HepG2 (cell line): ENCODE results near the gene ANKS4B. TPM values are rescaled to one million over a fixed set of nuclear protein-coding genes. Genes with fewer than 3 reads are reported as not detected.

Experiments used
- BORCS8-MEF2B ChIP-seq: sonication (generic); formaldehyde crosslinking; IDR thresholded peaks from 2 replicates; pipeline ENCODE4 v1.8.0; 2022; ENCODE audit warnings: mild to moderate bottlenecking, missing genetic modification reagents
- CREB3 ChIP-seq: sonication (generic); formaldehyde crosslinking; IDR thresholded peaks from 2 replicates; pipeline ENCODE4 v1.5.0; 2020; ENCODE audit warnings: missing genetic modification reagents
- FOXA3 ChIP-seq: IDR thresholded peaks from 2 replicates; pipeline ENCODE4 v1.6.1; 2016; ENCODE audit warnings: missing genetic modification reagents, missing compliant biosample characterization
- GPBP1L1 ChIP-seq: sonication (generic); formaldehyde crosslinking; IDR thresholded peaks from 2 replicates; pipeline ENCODE4 v1.5.0; 2020; ENCODE audit warnings: mild to moderate bottlenecking, missing genetic modification reagents
- GPN1 ChIP-seq: sonication (generic); formaldehyde crosslinking; IDR thresholded peaks from 2 replicates; pipeline ENCODE4 v1.5.1; 2020; ENCODE audit warnings: missing genetic modification reagents, borderline replicate concordance
- HOXA5 ChIP-seq: sonication (generic); formaldehyde crosslinking; IDR thresholded peaks from 2 replicates; pipeline ENCODE4 v1.4.0; 2020; ENCODE audit warnings: missing genetic modification reagents
- KAT2B ChIP-seq: fragments of 150-350 bp; IDR thresholded peaks from 2 replicates; pipeline ENCODE4 v1.6.1; 2014; ENCODE audit warnings: low read depth, low read length, borderline replicate concordance
- MBD4 ChIP-seq: IDR thresholded peaks from 2 replicates; pipeline ENCODE4 v1.6.1; 2012; ENCODE audit warnings: low read length, inconsistent platforms, borderline replicate concordance
- MXD4 ChIP-seq: IDR thresholded peaks from 2 replicates; pipeline ENCODE4 v1.6.1; 2016; ENCODE audit warnings: mild to moderate bottlenecking, missing biosample characterization, missing genetic modification reagents
- NFE2L2 ChIP-seq: fragments of 150-350 bp; IDR thresholded peaks from 2 replicates; pipeline ENCODE4 v1.6.1; 2014; ENCODE audit warnings: low read length
- PHB2 ChIP-seq: fragments of 450-650 bp; IDR thresholded peaks from 2 replicates; pipeline ENCODE4 v1.6.1; 2018; ENCODE audit not compliant: partially characterized antibody
- PITX1 ChIP-seq: sonication (generic); formaldehyde crosslinking; IDR thresholded peaks from 2 replicates; pipeline ENCODE4 v1.5.1; 2020; ENCODE audit warnings: mild to moderate bottlenecking, missing genetic modification reagents
- RARA ChIP-seq: IDR thresholded peaks from 2 replicates; pipeline ENCODE4 v1.6.1; 2016; ENCODE audit warnings: missing genetic modification reagents, missing compliant biosample characterization
- SALL1 ChIP-seq: sonication (generic); formaldehyde crosslinking; IDR thresholded peaks from 2 replicates; pipeline ENCODE4 v1.8.0; 2022; ENCODE audit warnings: mild to moderate bottlenecking, missing genetic modification reagents
- SIX4 ChIP-seq: sonication (generic); formaldehyde crosslinking; IDR thresholded peaks from 2 replicates; pipeline ENCODE4 v1.4.0; 2020; ENCODE audit warnings: missing genetic modification reagents
- YEATS4 ChIP-seq: sonication (generic); formaldehyde crosslinking; IDR thresholded peaks from 2 replicates; pipeline ENCODE4 v1.4.0; 2020; ENCODE audit warnings: missing genetic modification reagents, borderline replicate concordance
- ZFP82 ChIP-seq: sonication (generic); formaldehyde crosslinking; IDR thresholded peaks from 2 replicates; pipeline ENCODE4 v1.5.1; 2020; ENCODE audit warnings: mild to moderate bottlenecking, missing genetic modification reagents, borderline replicate concordance
- ZFP91 ChIP-seq: sonication (generic); formaldehyde crosslinking; IDR thresholded peaks from 2 replicates; pipeline ENCODE4 v1.9.0; 2022; ENCODE audit warnings: missing genetic modification reagents, mild to moderate bottlenecking, borderline replicate concordance
- ZNF101 ChIP-seq: sonication (generic); formaldehyde crosslinking; IDR thresholded peaks from 2 replicates; pipeline ENCODE4 v1.4.0; 2020; ENCODE audit warnings: mild to moderate bottlenecking, low read depth, missing genetic modification reagents, borderline replicate concordance
- ZNF275 ChIP-seq: sonication (generic); formaldehyde crosslinking; IDR thresholded peaks from 2 replicates; pipeline ENCODE4 v1.8.0; 2022; ENCODE audit warnings: missing genetic modification reagents, mild to moderate bottlenecking, inconsistent platforms, borderline replicate concordance
- ZNF333 ChIP-seq: sonication (generic); formaldehyde crosslinking; IDR thresholded peaks from 2 replicates; pipeline ENCODE4 v1.4.0; 2020; ENCODE audit warnings: mild to moderate bottlenecking, missing genetic modification reagents, borderline replicate concordance
- ZNF513 ChIP-seq: sonication (generic); formaldehyde crosslinking; conservative IDR thresholded peaks from 2 replicates; pipeline ENCODE4 v1.5.0; 2020; ENCODE audit warnings: missing genetic modification reagents
- ZNF563 ChIP-seq: sonication (generic); formaldehyde crosslinking; IDR thresholded peaks from 2 replicates; pipeline ENCODE4 v1.8.0; 2022; ENCODE audit warnings: mild to moderate bottlenecking, moderate library complexity, missing genetic modification reagents
- ZSCAN29 ChIP-seq: sonication (generic); formaldehyde crosslinking; conservative IDR thresholded peaks from 2 replicates; pipeline ENCODE4 v1.4.0; 2020; ENCODE audit warnings: mild to moderate bottlenecking, missing genetic modification reagents
- polyA plus RNA-seq, 8 experiments: library from polyadenylated mRNA; depleted of rRNA in 3 of 8; stranded (reverse) in 7 of 8; unstranded in 1 of 8; fragments of >200 nt; fragmentation: Illumina TruSeq in 4 of 8; extraction: Trizol in 4 of 8; gene quantifications; 2 replicates each; pipeline versions ENCODE4 v1.2.1 to v1.2.3, GENCODE V29; 2011 to 2016; ENCODE audit warnings: low read depth in 4 of 8, missing spikeins in 1 of 8, mixed read lengths in 1 of 8; ENCODE audit not compliant: insufficient read depth in 1 of 8
- total RNA-seq, 5 experiments: library from RNA; depleted of rRNA; stranded (reverse); fragments of >200 nt; fragmentation: Illumina TruSeq; extraction: Trizol; gene quantifications; 2 replicates each; pipeline ENCODE4 v1.2.3, GENCODE V29; 2016; ENCODE audit warnings: low read depth in 1 of 5

Gene ANKS4B
- total and polyA plus RNA-seq, 2 of the 13 experiments (the other 11 are each of a cell fraction or from before 2014, with no cell fraction given), result 6.5 to 30.0 TPM

GRCh38 chr16:21301168-21301894 lies 67.8 kb downstream of the ANKS4B start (continued):
- TF ChIP-seq ZNF513 (0 out of 2 replicates have a peak, but pooled peaks have one; percentile 36), ZNF101 (CRISPR knock-in tag) (peak; percentile 93; the same call in 1 of the 2 replicates), CREB3 (CRISPR knock-in tag) (0 out of 2 replicates have a peak, but pooled peaks have one; percentile 52), GPN1 (CRISPR knock-in tag) (no peak; the same call in 1 of the 2 replicates), ZNF333 (CRISPR knock-in tag) (peak; percentile 98; the same call in 1 of the 2 replicates), MXD4 (CRISPR knock-in tag) (peak; percentile 86; the same call in 1 of the 2 replicates), ZNF275 (peak; percentile 96), GPBP1L1 (CRISPR knock-in tag) (no peak), HOXA5 (CRISPR knock-in tag) (peak; percentile 88), KAT2B (no peak), MBD4 (no peak), FOXA3 (CRISPR knock-in tag) (peak; percentile 38), PHB2 (no peak), BORCS8-MEF2B (peak; percentile 86), ZNF563 (CRISPR knock-in tag) (peak; percentile 93), SALL1 (peak; percentile 91), ZSCAN29 (CRISPR knock-in tag) (peak; percentile 93), SIX4 (no peak), RARA (CRISPR knock-in tag) (peak; percentile 39; the same call in 1 of the 2 replicates), ZFP82 (peak; percentile 98; the same call in 1 of the 2 replicates), PITX1 (peak; percentile 35; the same call in 1 of the 2 replicates), YEATS4 (CRISPR knock-in tag) (peak; percentile 96), NFE2L2 (no peak), ZFP91 (CRISPR knock-in tag) (peak; percentile 96)
